ENCODE data around the gene CBLN4. TPM values are rescaled to one million over a fixed set of nuclear protein-coding genes. Genes with fewer than 3 reads are reported as not detected.
A peak's percentile ranks its signal among the peaks of the same experiment; 100 is the strongest.

CBLN4 gene
- total RNA-seq (under 1 TPM; 0.42 to 0.47 TPM), polyA plus RNA-seq (under 1 TPM; 0.09 to 0.57 TPM)

DNA sequence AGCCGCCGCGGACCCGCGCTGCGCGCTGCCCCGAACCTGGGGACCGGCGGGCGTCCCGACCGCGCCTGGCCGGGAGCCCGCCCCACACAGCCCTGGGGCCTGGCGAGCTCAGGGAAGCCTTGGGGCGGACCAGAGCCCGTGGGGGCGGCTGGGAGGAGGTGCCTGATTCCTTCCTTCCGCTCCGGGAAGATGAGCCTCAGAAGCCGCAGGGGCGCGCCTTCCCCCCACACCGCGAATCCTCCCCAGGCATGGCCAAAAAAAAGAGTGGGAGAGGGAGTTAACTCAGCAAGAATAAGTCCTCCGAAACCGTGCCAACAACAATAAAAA, at the start of gene CBLN4:
Gene CBLN4 (minus strand): TSS at position 131 of the 327 bp plus-strand sequence. CDS start 1,348 bp downstream, outside the sequence.
- peaks cover 24 to 47% (median 36%) of the 10 kb centered on the region in 4 donors for H3K4me1 ChIP-seq (ENCODE audit: control insufficient read depth in 4 of 4, insufficient read depth in 4 of 4, low read length in 3 of 4)
- peaks cover 0 to 4% (median 1%) of the 10 kb centered on the region in 4 donors for H3K27me3 ChIP-seq (ENCODE audit: control insufficient read depth in 4 of 4, insufficient read depth in 4 of 4, low read length in 3 of 4)
- no peak within 1 kb of the TSS for H3K9ac ChIP-seq (ENCODE audit: low read depth in 1 of 2, low read length in 2 of 2)
- DNase-seq (ENCODE audit: low spot score) = no peak
- TF ChIP-seq ATF3 (IDR thresholded peaks at IDR 0.05) (no peak), MAX (IDR thresholded peaks at IDR 0.05) (no peak), ZBTB33 (IDR thresholded peaks at IDR 0.05) (no peak), JUND (IDR thresholded peaks at IDR 0.05) (no peak), SP1 (IDR thresholded peaks at IDR 0.05) (no peak), YY1 (IDR thresholded peaks at IDR 0.05) (no peak), FOXA1 (IDR thresholded peaks at IDR 0.05) (no peak), HNF4G (IDR thresholded peaks at IDR 0.05) (no peak), TAF1 (conservative IDR thresholded peaks at IDR 0.05) (no peak), HNF4A (conservative IDR thresholded peaks at IDR 0.05) (no peak), RAD21 (IDR thresholded peaks at IDR 0.05) (no peak), FOXA2 (IDR thresholded peaks at IDR 0.05) (no peak), REST (IDR thresholded peaks at IDR 0.05) (no peak), RXRA (IDR thresholded peaks at IDR 0.05) (no peak), CTCF (IDR thresholded peaks at IDR 0.05; ENCODE audit: low read depth, low read length, missing input control) (no peak)
- no peaks in the 10 kb centered on the region for H3K9me3 ChIP-seq (ENCODE audit: control insufficient read depth in 4 of 4, low read length in 3 of 4)
- H3K27ac ChIP-seq (ENCODE audit: low read depth in 1 of 2, low read length in 2 of 2) = no peak within 1 kb of the TSS
- peak within 1 kb of the TSS in 2 of 3 donors; percentile 20 to 23 for H3K4me3 ChIP-seq (ENCODE audit: low read depth in 1 of 3, low read length in 3 of 3)
- 9% methylated on average over 29 of the region's 29 CpGs for WGBS
- no peaks in the 10 kb centered on the region for H3K36me3 ChIP-seq (ENCODE audit: control insufficient read depth in 4 of 4, insufficient read depth in 3 of 4, low read depth in 1 of 4, low read length in 3 of 4)

GRCh38 chr20:56043227-56043626, 37.9 kb upstream of the CBLN4 start:
- WGBS = 79% methylated on average over 6 of the region's 6 CpGs
- no peaks in the 10 kb centered on the region for H3K9me3 ChIP-seq (ENCODE audit: control insufficient read depth in 4 of 4, low read length in 3 of 4)
- no peak overlapping the region for H3K27ac ChIP-seq (ENCODE audit: low read depth in 1 of 2, low read length in 2 of 2)
- DNase-seq (ENCODE audit: low spot score) = no peak
- no peak overlapping the region for H3K9ac ChIP-seq (ENCODE audit: low read depth in 1 of 2, low read length in 2 of 2)
- H3K4me3 ChIP-seq (ENCODE audit: low read depth in 1 of 3, low read length in 3 of 3) = no peak overlapping the region
- H3K4me1 ChIP-seq (ENCODE audit: control insufficient read depth in 4 of 4, insufficient read depth in 4 of 4, low read length in 3 of 4) = no peaks in the 10 kb centered on the region
- H3K36me3 ChIP-seq (ENCODE audit: control insufficient read depth in 4 of 4, insufficient read depth in 3 of 4, low read depth in 1 of 4, low read length in 3 of 4) = no peaks in the 10 kb centered on the region
- no peaks in the 10 kb centered on the region for H3K27me3 ChIP-seq (ENCODE audit: control insufficient read depth in 4 of 4, insufficient read depth in 4 of 4, low read length in 3 of 4)
- TF ChIP-seq FOXA1 (IDR thresholded peaks at IDR 0.05) = no peak
- TF ChIP-seq MAX (IDR thresholded peaks at IDR 0.05) = no peak
- TF ChIP-seq EGR1 (IDR thresholded peaks at IDR 0.05; ENCODE audit: low read depth in 2 of 2) = no peak
- no peak for TF ChIP-seq HNF4A (conservative IDR thresholded peaks at IDR 0.05)
- TF ChIP-seq ZBTB33 (IDR thresholded peaks at IDR 0.05) = no peak
- no peak for TF ChIP-seq REST (IDR thresholded peaks at IDR 0.05)
- TF ChIP-seq GABPA (IDR thresholded peaks at IDR 0.05 in 1 of 2, conservative IDR thresholded peaks at IDR 0.05 in 1 of 2) = no peak
- TF ChIP-seq ATF3 (IDR thresholded peaks at IDR 0.05) = no peak
- TF ChIP-seq RXRA (IDR thresholded peaks at IDR 0.05) = no peak
